GM23248 (cell line): ENCODE data around the gene VKORC1L1. TPM values are rescaled to one million over a fixed set of nuclear protein-coding genes. Genes with fewer than 3 reads are reported as not detected.
"Not testable (repeated sequence)": the region's sequence is repeated elsewhere in the genome, so short reads cannot be mapped to it uniquely, and the experiment has no call there.

ENCODE experiments used
- DNase-seq: peaks from one replicate; pipeline ENCODE4 v3.0.0-alpha.2; 2015
- H2AFZ ChIP-seq: fragments of 200-600 bp; sonication (generic); 2 replicates; pipeline ENCODE4 v1.6.1; 2016; ENCODE audit warnings: antibody characterized with exemption
- H3F3A ChIP-seq: fragments of 200-600 bp; sonication (generic); 2 replicates; pipeline ENCODE4 v1.6.1; 2016; ENCODE audit warnings: mild to moderate bottlenecking, antibody characterized with exemption, mixed run types; ENCODE audit not compliant: insufficient read depth
- H3K27ac ChIP-seq: fragments of 200-600 bp; sonication (generic); 2 replicates; pipeline ENCODE4 v1.5.1; 2016; ENCODE audit warnings: mild to moderate bottlenecking
- H3K27me3 ChIP-seq: fragments of 200-600 bp; sonication (generic); replicated peaks from 2 replicates; pipeline ENCODE4 v1.6.1; 2016; ENCODE audit warnings: mild to moderate bottlenecking; ENCODE audit not compliant: insufficient read depth
- H3K36me3 ChIP-seq: fragments of 200-600 bp; sonication (generic); 2 replicates; pipeline ENCODE4 v1.6.1; 2016; ENCODE audit warnings: low read depth, mild to moderate bottlenecking
- H3K4me1 ChIP-seq: fragments of 200-600 bp; sonication (generic); 2 replicates; pipeline ENCODE4 v1.6.1; 2016; ENCODE audit warnings: mild to moderate bottlenecking; ENCODE audit not compliant: insufficient read depth
- H3K4me2 ChIP-seq: fragments of 200-600 bp; sonication (generic); one replicate; pipeline ENCODE4 v1.6.1; 2016; ENCODE audit warnings: mild to moderate bottlenecking; ENCODE audit not compliant: unreplicated experiment
- H3K4me3 ChIP-seq: fragments of 200-600 bp; sonication (generic); 2 replicates; pipeline ENCODE4 v1.5.1; 2016; ENCODE audit warnings: mild to moderate bottlenecking
- H3K79me2 ChIP-seq: fragments of 200-600 bp; sonication (generic); 2 replicates; pipeline ENCODE4 v1.6.1; 2016; ENCODE audit warnings: mild to moderate bottlenecking; ENCODE audit not compliant: insufficient read depth
- H3K9ac ChIP-seq: fragments of 200-600 bp; sonication (generic); 2 replicates; pipeline ENCODE4 v1.6.1; 2016; ENCODE audit warnings: mild to moderate bottlenecking
- H3K9me2 ChIP-seq: fragments of 200-600 bp; sonication (generic); 2 replicates; pipeline ENCODE4 v1.6.1; 2016; ENCODE audit warnings: mixed run types, mild to moderate bottlenecking, moderate library complexity; ENCODE audit not compliant: insufficient read depth
- H3K9me3 ChIP-seq: fragments of 200-600 bp; sonication (generic); one replicate; pipeline ENCODE4 v1.6.1; 2017; ENCODE audit warnings: low read depth
- H4K20me1 ChIP-seq: fragments of 200-600 bp; sonication (generic); 2 replicates; pipeline ENCODE4 v1.6.0; 2016; ENCODE audit not compliant: insufficient read depth
- EZH2 ChIP-seq: fragments of 200-600 bp; sonication (generic); IDR thresholded peaks from 2 replicates; pipeline ENCODE4 v1.6.1; 2018; ENCODE audit warnings: antibody characterized with exemption, mild to moderate bottlenecking; ENCODE audit not compliant: insufficient read depth, poor library complexity, severe bottlenecking
- EZH2phosphoT487 ChIP-seq: fragments of 200-600 bp; sonication (generic); IDR thresholded peaks from 2 replicates; pipeline ENCODE4 v1.6.1; 2018; ENCODE audit warnings: antibody characterized with exemption, moderate library complexity, mild to moderate bottlenecking, low read depth; ENCODE audit not compliant: insufficient read depth
- WGBS, 2 experiments: methylation state at CpG; one replicate each; pipeline ENCODE4 v1.1.6; 2015 to 2017; ENCODE audit warnings: low lambda C conversion rate in 2 of 2, low coverage in 1 of 2; ENCODE audit errors: missing lambda C conversion rate in 2 of 2; 5-methylcytosine and 5-hydroxymethylcytosine counted together
- in situ Hi-C: fragments of 300-500 bp; cut with MboI; formaldehyde crosslinking; loops from 2 replicates; pipeline ENCODE4 v1.15.0; 2020
- polyA plus RNA-seq: library from polyadenylated mRNA; unstranded; fragments of >200 nt; fragmentation: Nextera tagmentation; extraction: Ambion mirVana; gene quantifications from 2 replicates; pipeline ENCODE4 v1.2.1, GENCODE V29; 2016
- total RNA-seq: library from RNA; depleted of rRNA; stranded (reverse); fragments of >200 nt; shearing (Covaris generic); gene quantifications from 2 replicates; pipeline ENCODE4 v1.2.3, GENCODE V29; 2014

Gene VKORC1L1
- total and polyA plus RNA-seq, 2 experiments from 2014 or later, result 20.0 to 22.0 TPM

- peak; percentile 95 for DNase-seq
- 1 to 4% methylated on average over 47 to 54 of the region's 62 CpGs for WGBS, 2 experiments
- H3K27ac ChIP-seq, result peak within 1 kb of the TSS; percentile 39
- H3K27me3 ChIP-seq, result no peaks in the 10 kb centered on the region
- H3K9me3 ChIP-seq, result no peaks in the 10 kb centered on the region
- TF ChIP-seq EZH2phosphoT487, result no peak
- no peaks in the 10 kb centered on the region for H3K9me2 ChIP-seq
- no peaks in the 10 kb centered on the region for H3K36me3 ChIP-seq
- H3K4me1 ChIP-seq, result peaks cover 4% of the 10 kb centered on the region
- H3K9ac ChIP-seq, result peak within 1 kb of the TSS; percentile 91
- peak within 1 kb of the TSS; percentile 84 for H3K4me2 ChIP-seq
- peak within 1 kb of the TSS; percentile 84 for H3K4me3 ChIP-seq
- H2AFZ ChIP-seq, result peak within 1 kb of the TSS; percentile 100
- H4K20me1 ChIP-seq, result no peaks in the 10 kb centered on the region
- in situ Hi-C loops, result no loop called here
- H3K79me2 ChIP-seq, result peaks cover 18% of the 10 kb centered on the region
- no peaks in the 10 kb centered on the region for H3F3A ChIP-seq
These were observed 109.3 kb downstream of the VKORC1L1 start, which contains the start of gene GUSB for GRCh38 chr7:65981965-65982792. TSS of gene GUSB (minus strand) at chr7:65982213. CDS start at chr7:65982183, 30 bp downstream.

- H3K4me2 ChIP-seq, result no peak overlapping the region
- H3K79me2 ChIP-seq, result peaks cover 18% of the 10 kb centered on the region
- no peak overlapping the region for H3K27ac ChIP-seq
- H3K27me3 ChIP-seq, result no peaks in the 10 kb centered on the region
- no peaks in the 10 kb centered on the region for H3F3A ChIP-seq
- in situ Hi-C loops, result no loop called here
- no peaks in the 10 kb centered on the region for H3K9me2 ChIP-seq
- H3K4me3 ChIP-seq, result no peak overlapping the region
- H3K36me3 ChIP-seq, result no peaks in the 10 kb centered on the region
- H3K4me1 ChIP-seq, result peaks cover 4% of the 10 kb centered on the region
- H4K20me1 ChIP-seq, result no peaks in the 10 kb centered on the region
- no peak for DNase-seq
- no peak overlapping the region for H2AFZ ChIP-seq
- no peak for TF ChIP-seq EZH2
- TF ChIP-seq EZH2phosphoT487, result no peak
- WGBS, 2 experiments, result 86 to 92% methylated on average over 10 of the region's 10 CpGs
- H3K9ac ChIP-seq, result no peak overlapping the region
- no peaks in the 10 kb centered on the region for H3K9me3 ChIP-seq
These were observed 111.2 kb downstream of the VKORC1L1 start for GRCh38 chr7:65983965-65984658.

DNA sequence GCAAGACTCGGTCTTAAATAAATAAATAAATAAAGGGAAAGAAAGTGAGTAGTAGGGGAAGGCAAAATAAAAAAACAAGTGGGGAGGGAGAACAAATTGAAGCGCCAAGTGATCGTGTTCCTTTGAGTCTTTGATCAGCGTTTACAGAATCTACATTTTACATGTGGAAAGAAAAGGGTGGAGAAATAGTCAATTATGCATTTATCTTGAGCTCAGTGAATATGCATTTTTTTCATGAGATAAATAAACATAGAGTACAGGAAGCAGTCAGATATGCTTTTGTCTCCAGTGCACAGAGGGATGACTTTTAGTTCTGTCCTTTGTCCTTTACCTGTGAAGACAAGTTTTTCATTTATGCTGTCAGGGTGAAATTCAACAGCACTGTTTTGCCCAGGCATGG is 115.2 kb downstream of the VKORC1L1 start:
- WGBS, 2 experiments, result 85 to 87% methylated on average over 4 of the region's 4 CpGs
- TF ChIP-seq EZH2phosphoT487 (no peak), EZH2 (no peak)
- no peak for DNase-seq
- H3F3A ChIP-seq, result no peaks in the 10 kb centered on the region
- H4K20me1 ChIP-seq, result no peaks in the 10 kb centered on the region
- H3K9me2 ChIP-seq, result no peaks in the 10 kb centered on the region
- no peaks in the 10 kb centered on the region for H3K4me1 ChIP-seq
- no peaks in the 10 kb centered on the region for H3K9me3 ChIP-seq
- H2AFZ ChIP-seq, result no peak overlapping the region
- no peak overlapping the region for H3K9ac ChIP-seq
- no peaks in the 10 kb centered on the region for H3K79me2 ChIP-seq
- no peak overlapping the region for H3K4me3 ChIP-seq
- no peaks in the 10 kb centered on the region for H3K36me3 ChIP-seq
- H3K4me2 ChIP-seq, result no peak overlapping the region
- no peak overlapping the region for H3K27ac ChIP-seq
- in situ Hi-C loops, result no loop called here
- H3K27me3 ChIP-seq, result no peaks in the 10 kb centered on the region

GRCh38 chr7:65988503-65988902 is 115.6 kb downstream of the VKORC1L1 start:
- WGBS, 2 experiments, result 89% methylated on average over 1 of the region's 1 CpG
- H3K9me3 ChIP-seq, H3K4me1 ChIP-seq, H3F3A ChIP-seq, DNase-seq, H3K4me2 ChIP-seq, in situ Hi-C loops, H3K27ac ChIP-seq, H3K9me2 ChIP-seq, H3K79me2 ChIP-seq, H3K4me3 ChIP-seq, H4K20me1 ChIP-seq, H2AFZ ChIP-seq, H3K9ac ChIP-seq, H3K27me3 ChIP-seq, H3K36me3 ChIP-seq: not testable (repeated sequence)
